ENCODE data around the gene ZNF280A.

The ZNF280A gene

GRCh38 chr22:22520020-22520656 is at the start of gene ZNF280A:
TSS of gene ZNF280A (minus strand) at chr22:22520270. CDS start at chr22:22515630, 4,640 bp downstream.
- no peak within 1 kb of the TSS for H3K27ac ChIP-seq

GRCh38 chr22:22569218-22569617 is 49.1 kb upstream of the ZNF280A start:
- Histone ChIP-seq H3K4me3 (IDR thresholded peaks at IDR 0.05; ENCODE audit: insufficient read depth, low read depth, low read length) (no peak overlapping the region), H4K20me1 (ENCODE audit: insufficient read depth) (no peaks in the 10 kb centered on the region), H3K27ac (no peak overlapping the region), H2AFZ (ENCODE audit: low read depth) (no peak overlapping the region), H3K9ac (no peak overlapping the region), H3K27me3 (ENCODE audit: insufficient read depth, low read depth) (no peaks in the 10 kb centered on the region), H3K79me2 (ENCODE audit: insufficient read depth, low read depth) (no peaks in the 10 kb centered on the region), H3K4me1 (ENCODE audit: low read depth, poor library complexity, severe bottlenecking) (no peaks in the 10 kb centered on the region), H3K36me3 (ENCODE audit: insufficient read depth) (no peaks in the 10 kb centered on the region), H3K4me2 (no peak overlapping the region)
- no peak for TF ChIP-seq CTCF (conservative IDR thresholded peaks at IDR 0.05; ENCODE audit: low read depth, low read length)

More at GRCh38 chr22:22520020-22520656, at the start of gene ZNF280A:
- H3K4me2 ChIP-seq: no peak within 1 kb of the TSS
- no peak for TF ChIP-seq CTCF (conservative IDR thresholded peaks at IDR 0.05; ENCODE audit: low read depth, low read length)
- no peaks in the 10 kb centered on the region for H4K20me1 ChIP-seq (ENCODE audit: insufficient read depth)
- H3K79me2 ChIP-seq (ENCODE audit: insufficient read depth, low read depth): no peaks in the 10 kb centered on the region
- H3K4me1 ChIP-seq (ENCODE audit: low read depth, poor library complexity, severe bottlenecking): no peaks in the 10 kb centered on the region
- no peak within 1 kb of the TSS for H3K4me3 ChIP-seq (IDR thresholded peaks at IDR 0.05; ENCODE audit: insufficient read depth, low read depth, low read length)
- H3K36me3 ChIP-seq (ENCODE audit: insufficient read depth): no peaks in the 10 kb centered on the region
- no peak within 1 kb of the TSS for H3K9ac ChIP-seq
- H2AFZ ChIP-seq (ENCODE audit: low read depth): no peak within 1 kb of the TSS
- H3K27me3 ChIP-seq (ENCODE audit: insufficient read depth, low read depth): no peaks in the 10 kb centered on the region

GRCh38 chr22:22565981-22566380 is 45.9 kb upstream of the ZNF280A start:
- Histone ChIP-seq H3K27ac (no peak overlapping the region), H3K36me3 (ENCODE audit: insufficient read depth) (no peaks in the 10 kb centered on the region), H2AFZ (ENCODE audit: low read depth) (no peak overlapping the region), H3K9ac (no peak overlapping the region), H4K20me1 (ENCODE audit: insufficient read depth) (no peaks in the 10 kb centered on the region), H3K79me2 (ENCODE audit: insufficient read depth, low read depth) (no peaks in the 10 kb centered on the region), H3K27me3 (ENCODE audit: insufficient read depth, low read depth) (no peaks in the 10 kb centered on the region), H3K4me1 (ENCODE audit: low read depth, poor library complexity, severe bottlenecking) (no peaks in the 10 kb centered on the region), H3K4me3 (IDR thresholded peaks at IDR 0.05; ENCODE audit: insufficient read depth, low read depth, low read length) (no peak overlapping the region), H3K4me2 (no peak overlapping the region)
- no peak for TF ChIP-seq CTCF (conservative IDR thresholded peaks at IDR 0.05; ENCODE audit: low read depth, low read length)

GRCh38 chr22:22558972-22559603 is 39.0 kb upstream of the ZNF280A start, which contains the start of gene PRAME:
TSS of gene PRAME (minus strand) at chr22:22559265. CDS start at chr22:22556832, 2,433 bp downstream.
- Histone ChIP-seq H3K4me1 (ENCODE audit: low read depth, poor library complexity, severe bottlenecking) (no peaks in the 10 kb centered on the region), H3K79me2 (ENCODE audit: insufficient read depth, low read depth) (no peaks in the 10 kb centered on the region), H2AFZ (ENCODE audit: low read depth) (peak within 1 kb of the TSS; percentile 52), H3K36me3 (ENCODE audit: insufficient read depth) (no peaks in the 10 kb centered on the region), H3K27me3 (ENCODE audit: insufficient read depth, low read depth) (no peaks in the 10 kb centered on the region), H3K4me3 (IDR thresholded peaks at IDR 0.05; ENCODE audit: insufficient read depth, low read depth, low read length) (no peak within 1 kb of the TSS), H3K27ac (no peak within 1 kb of the TSS), H3K4me2 (no peak within 1 kb of the TSS; the same call in 1 of the 2 replicates), H3K9ac (no peak within 1 kb of the TSS; the same call in 1 of the 2 replicates), H4K20me1 (ENCODE audit: insufficient read depth) (no peaks in the 10 kb centered on the region)
- peak; percentile 86 for TF ChIP-seq CTCF (conservative IDR thresholded peaks at IDR 0.05; ENCODE audit: low read depth, low read length)
